H9 (cell line): ENCODE data around the gene EFCAB6. TPM values are rescaled to one million over a fixed set of nuclear protein-coding genes. Genes with fewer than 3 reads are reported as not detected.

Experiments used
- DNase-seq: peaks from one replicate; pipeline ENCODE4 v3.0.0-alpha.2; 2017
- H2AFZ ChIP-seq: one replicate; pipeline ENCODE4 v1.6.1; 2013; ENCODE audit warnings: mild to moderate bottlenecking, low read length, control low read depth, moderate library complexity
- H2AK5ac ChIP-seq: 2 replicates; pipeline ENCODE4 v1.6.1; 2013; ENCODE audit warnings: low read length, control low read depth, mixed read lengths; ENCODE audit not compliant: insufficient read length
- H2BK120ac ChIP-seq: one replicate; pipeline ENCODE4 v1.6.1; 2013; ENCODE audit warnings: low read depth, mild to moderate bottlenecking, low read length, control low read depth, inconsistent platforms; ENCODE audit not compliant: poor library complexity, severe bottlenecking
- H2BK12ac ChIP-seq: 2 replicates; pipeline ENCODE4 v1.6.1; 2013; ENCODE audit warnings: low read length, control low read depth, mixed read lengths, low read depth; ENCODE audit not compliant: insufficient read length
- H2BK15ac ChIP-seq: 2 replicates; pipeline ENCODE4 v1.6.1; 2013; ENCODE audit warnings: low read depth, low read length, control low read depth
- H2BK20ac ChIP-seq: one replicate; pipeline ENCODE4 v1.6.1; 2013; ENCODE audit warnings: low read depth, mild to moderate bottlenecking, low read length, control low read depth, inconsistent platforms; ENCODE audit not compliant: poor library complexity, severe bottlenecking
- H2BK5ac ChIP-seq: 2 replicates; pipeline ENCODE4 v1.6.1; 2013; ENCODE audit warnings: low read length, control low read depth, mixed read lengths; ENCODE audit not compliant: insufficient read length
- H3K14ac ChIP-seq: 2 replicates; pipeline ENCODE4 v1.6.1; 2013; ENCODE audit warnings: low read length, control low read depth; ENCODE audit not compliant: insufficient read depth
- H3K18ac ChIP-seq: 2 replicates; pipeline ENCODE4 v1.6.1; 2013; ENCODE audit warnings: low read depth, mild to moderate bottlenecking, mixed read lengths, low read length, control low read depth; ENCODE audit not compliant: insufficient read length
- H3K23ac ChIP-seq: 2 replicates; pipeline ENCODE4 v1.6.1; 2013; ENCODE audit warnings: low read length, control low read depth, mixed read lengths, low read depth; ENCODE audit not compliant: insufficient read length
- H3K23me2 ChIP-seq: 2 replicates; pipeline ENCODE4 v1.6.1; 2013; ENCODE audit warnings: low read depth, mild to moderate bottlenecking, mixed read lengths, low read length, control low read depth; ENCODE audit not compliant: insufficient read length, poor library complexity, severe bottlenecking
- H3K27ac ChIP-seq: 2 replicates; pipeline ENCODE4 v1.5.1; 2013; ENCODE audit warnings: low read length, control low read depth, mixed read lengths, low read depth; ENCODE audit not compliant: insufficient read length
- H3K27me3 ChIP-seq: 2 replicates; pipeline ENCODE4 v1.6.1; 2013; ENCODE audit warnings: low read length, control low read depth, inconsistent platforms; ENCODE audit not compliant: insufficient read depth
- H3K4ac ChIP-seq: 2 replicates; pipeline ENCODE4 v1.6.1; 2013; ENCODE audit warnings: low read depth, mild to moderate bottlenecking, control low read depth, inconsistent platforms, low read length, moderate library complexity
- H3K4me1 ChIP-seq: 2 replicates; pipeline ENCODE4 v1.6.1; 2013; ENCODE audit warnings: low read length, control low read depth, inconsistent platforms; ENCODE audit not compliant: insufficient read depth
- H3K4me2 ChIP-seq: 2 replicates; pipeline ENCODE4 v1.6.1; 2013; ENCODE audit warnings: low read length, control low read depth, mixed read lengths; ENCODE audit not compliant: insufficient read length, insufficient read depth
- H3K56ac ChIP-seq: 2 replicates; pipeline ENCODE4 v1.6.1; 2013; ENCODE audit warnings: low read depth, mild to moderate bottlenecking, mixed read lengths, low read length, control low read depth; ENCODE audit not compliant: insufficient read length
- H3K79me1 ChIP-seq: 2 replicates; pipeline ENCODE4 v1.6.1; 2013; ENCODE audit warnings: low read depth, mild to moderate bottlenecking, moderate library complexity, low read length, control low read depth, inconsistent platforms; ENCODE audit not compliant: insufficient read depth, poor library complexity, severe bottlenecking
- H3K79me2 ChIP-seq: 2 replicates; pipeline ENCODE4 v1.6.1; 2013; ENCODE audit warnings: low read length, control low read depth, inconsistent platforms; ENCODE audit not compliant: insufficient read depth
- H3K9ac ChIP-seq: 2 replicates; pipeline ENCODE4 v1.6.1; 2013; ENCODE audit warnings: low read length, control low read depth, mixed read lengths; ENCODE audit not compliant: insufficient read length; ENCODE audit errors: extremely low read depth
- H3K9me3 ChIP-seq: one replicate; pipeline ENCODE4 v1.6.1; 2013; ENCODE audit warnings: low read depth, low read length, inconsistent platforms; ENCODE audit not compliant: control insufficient read depth
- H3T11ph ChIP-seq: one replicate; pipeline ENCODE4 v1.6.1; 2013; ENCODE audit warnings: mild to moderate bottlenecking, low read length, control low read depth, inconsistent platforms
- H4K20me1 ChIP-seq: one replicate; pipeline ENCODE4 v1.6.1; 2013; ENCODE audit not compliant: control insufficient read depth, insufficient read length, insufficient read depth
- H4K5ac ChIP-seq: 2 replicates; pipeline ENCODE4 v1.6.1; 2013; ENCODE audit warnings: low read depth, mild to moderate bottlenecking, mixed read lengths, low read length, control low read depth; ENCODE audit not compliant: insufficient read length
- H4K8ac ChIP-seq: replicated peaks from 2 replicates; pipeline ENCODE4 v1.6.1; 2013; ENCODE audit warnings: low read length, control low read depth, mixed read lengths, low read depth; ENCODE audit not compliant: insufficient read length
- H4K91ac ChIP-seq: 2 replicates; pipeline ENCODE4 v1.6.1; 2013; ENCODE audit warnings: low read depth, mild to moderate bottlenecking, moderate library complexity, mixed read lengths, low read length, control low read depth; ENCODE audit not compliant: insufficient read length
- H3K27ac Mint-ChIP-seq, 3 experiments: 2 replicates in 2 of 3; 3 replicates in 1 of 3; pipeline ENCODE4 v1.8.0; 2020 to 2021; ENCODE audit warnings: mixed read lengths in 3 of 3, mild to moderate bottlenecking in 1 of 3, moderate library complexity in 1 of 3
- H3K27me3 Mint-ChIP-seq: 2 replicates; pipeline ENCODE4 v1.8.0; 2021; ENCODE audit warnings: low read depth, mild to moderate bottlenecking, moderate library complexity, mixed read lengths
- H3K36me3 Mint-ChIP-seq, 3 experiments: 2 replicates in 2 of 3; 3 replicates in 1 of 3; pipeline ENCODE4 v1.8.0; 2020 to 2021; ENCODE audit warnings: low read depth in 3 of 3, mixed read lengths in 3 of 3; ENCODE audit not compliant: insufficient read depth in 1 of 3
- H3K4me1 Mint-ChIP-seq, 2 experiments: 2 replicates each; pipeline ENCODE4 v1.8.0; 2020; ENCODE audit warnings: mixed read lengths in 2 of 2
- H3K4me3 Mint-ChIP-seq, 2 experiments: 2 replicates in 1 of 2; 3 replicates in 1 of 2; pipeline ENCODE4 v1.8.0; 2020 to 2021; ENCODE audit warnings: mild to moderate bottlenecking in 2 of 2, mixed read lengths in 2 of 2, moderate library complexity in 1 of 2
- H3K9me3 Mint-ChIP-seq, 2 experiments: 2 replicates in 1 of 2; 3 replicates in 1 of 2; pipeline ENCODE4 v1.8.0; 2020; ENCODE audit warnings: mild to moderate bottlenecking in 2 of 2, mixed read lengths in 2 of 2, moderate library complexity in 1 of 2
- CTCF ChIP-seq: fragments of 200-600 bp; sonication (generic); conservative IDR thresholded peaks from 3 replicates; pipeline ENCODE4 v1.8.0; 2021; ENCODE audit warnings: antibody characterized with exemption, mild to moderate bottlenecking
- WGBS: extraction: QIAGEN DNeasy Blood & Tissue Kit; methylation state at CpG from one replicate; pipeline ENCODE4 v1.1.7; 2013; ENCODE audit warnings: missing lambda C conversion rate, low lambda C conversion rate, mixed read lengths; ENCODE audit not compliant: insufficient read length; ENCODE audit errors: extremely low coverage; 5-methylcytosine and 5-hydroxymethylcytosine counted together
- total RNA-seq: library from RNA; stranded (reverse); gene quantifications from 2 replicates; pipeline ENCODE4 v1.2.1, GENCODE V29; 2021

EFCAB6 gene
- total RNA-seq, 1 experiment from 2014 or later: 0.31 TPM

GRCh38 chr22:43828725-43828997, 16.6 kb upstream of the EFCAB6 start:
- H3K4me3 Mint-ChIP-seq: no peak overlapping the region

More at GRCh38 chr22:43828725-43828997, 16.6 kb upstream of the EFCAB6 start:
- Histone ChIP-seq H3K4me2 (no peak overlapping the region), H2BK12ac (no peak overlapping the region), H3K56ac (no peak overlapping the region), H3T11ph (no peak overlapping the region), H2BK5ac (no peak overlapping the region), H3K23ac (no peak overlapping the region), H2AK5ac (no peak overlapping the region), H4K91ac (no peak overlapping the region), H3K4ac (no peak overlapping the region), H3K9ac (no peak overlapping the region), H3K9me3 (no peaks in the 10 kb centered on the region), H2BK20ac (no peak overlapping the region), H2BK120ac (no peak overlapping the region), H3K79me2 (no peaks in the 10 kb centered on the region; the same call in 1 of the 2 replicates), H3K27ac (no peak overlapping the region), H3K4me1 (no peaks in the 10 kb centered on the region; the same call in 1 of the 2 replicates), H3K79me1 (no peaks in the 10 kb centered on the region), H3K18ac (no peak overlapping the region), H2AFZ (no peak overlapping the region), H3K27me3 (no peaks in the 10 kb centered on the region), H2BK15ac (no peak overlapping the region), H4K5ac (no peak overlapping the region), H3K14ac (no peak overlapping the region), H3K23me2 (no peaks in the 10 kb centered on the region), H4K20me1 (no peaks in the 10 kb centered on the region), H4K8ac (no peak overlapping the region)
- Mint-ChIP-seq H3K27me3 (peaks cover 2% of the 10 kb centered on the region; the same call in 1 of the 2 replicates), H3K9me3 (no peaks in the 10 kb centered on the region), H3K36me3 (peaks cover 10 to 52% (median 42%) of the 10 kb centered on the region in 3 experiments; a peak in 6 of 7 replicates), H3K4me1 (peaks cover 40 to 45% of the 10 kb centered on the region in 2 experiments), H3K27ac (peak overlapping the region in 2 of 3 experiments; percentile 47 to 94; a peak in 1 of 7 replicates)
- no peak for DNase-seq
- TF ChIP-seq CTCF: no peak
- WGBS: no CpG with 5 or more reads among the region's 6 CpGs
